H9 (cell line): Measurements from ENCODE around the gene GOLGA6L7. TPM values are rescaled to one million over a fixed set of nuclear protein-coding genes. Genes with fewer than 3 reads are reported as not detected.

Experiments
- DNase-seq: peaks from one replicate; pipeline ENCODE4 v3.0.0-alpha.2; 2017
- H2AFZ ChIP-seq: one replicate; pipeline ENCODE4 v1.6.1; 2013; ENCODE audit warnings: mild to moderate bottlenecking, low read length, control low read depth, moderate library complexity
- H2AK5ac ChIP-seq: 2 replicates; pipeline ENCODE4 v1.6.1; 2013; ENCODE audit warnings: low read length, control low read depth, mixed read lengths; ENCODE audit not compliant: insufficient read length
- H2BK120ac ChIP-seq: one replicate; pipeline ENCODE4 v1.6.1; 2013; ENCODE audit warnings: low read depth, mild to moderate bottlenecking, low read length, control low read depth, inconsistent platforms; ENCODE audit not compliant: poor library complexity, severe bottlenecking
- H2BK12ac ChIP-seq: 2 replicates; pipeline ENCODE4 v1.6.1; 2013; ENCODE audit warnings: low read length, control low read depth, mixed read lengths, low read depth; ENCODE audit not compliant: insufficient read length
- H2BK15ac ChIP-seq: 2 replicates; pipeline ENCODE4 v1.6.1; 2013; ENCODE audit warnings: low read depth, low read length, control low read depth
- H2BK20ac ChIP-seq: one replicate; pipeline ENCODE4 v1.6.1; 2013; ENCODE audit warnings: low read depth, mild to moderate bottlenecking, low read length, control low read depth, inconsistent platforms; ENCODE audit not compliant: poor library complexity, severe bottlenecking
- H2BK5ac ChIP-seq: 2 replicates; pipeline ENCODE4 v1.6.1; 2013; ENCODE audit warnings: low read length, control low read depth, mixed read lengths; ENCODE audit not compliant: insufficient read length
- H3K14ac ChIP-seq: 2 replicates; pipeline ENCODE4 v1.6.1; 2013; ENCODE audit warnings: low read length, control low read depth; ENCODE audit not compliant: insufficient read depth
- H3K18ac ChIP-seq: 2 replicates; pipeline ENCODE4 v1.6.1; 2013; ENCODE audit warnings: low read depth, mild to moderate bottlenecking, mixed read lengths, low read length, control low read depth; ENCODE audit not compliant: insufficient read length
- H3K23ac ChIP-seq: 2 replicates; pipeline ENCODE4 v1.6.1; 2013; ENCODE audit warnings: low read length, control low read depth, mixed read lengths, low read depth; ENCODE audit not compliant: insufficient read length
- H3K23me2 ChIP-seq: 2 replicates; pipeline ENCODE4 v1.6.1; 2013; ENCODE audit warnings: low read depth, mild to moderate bottlenecking, mixed read lengths, low read length, control low read depth; ENCODE audit not compliant: insufficient read length, poor library complexity, severe bottlenecking
- H3K27ac ChIP-seq: 2 replicates; pipeline ENCODE4 v1.5.1; 2013; ENCODE audit warnings: low read length, control low read depth, mixed read lengths, low read depth; ENCODE audit not compliant: insufficient read length
- H3K27me3 ChIP-seq: 2 replicates; pipeline ENCODE4 v1.6.1; 2013; ENCODE audit warnings: low read length, control low read depth, inconsistent platforms; ENCODE audit not compliant: insufficient read depth
- H3K4ac ChIP-seq: 2 replicates; pipeline ENCODE4 v1.6.1; 2013; ENCODE audit warnings: low read depth, mild to moderate bottlenecking, control low read depth, inconsistent platforms, low read length, moderate library complexity
- H3K4me1 ChIP-seq: 2 replicates; pipeline ENCODE4 v1.6.1; 2013; ENCODE audit warnings: low read length, control low read depth, inconsistent platforms; ENCODE audit not compliant: insufficient read depth
- H3K4me2 ChIP-seq: 2 replicates; pipeline ENCODE4 v1.6.1; 2013; ENCODE audit warnings: low read length, control low read depth, mixed read lengths; ENCODE audit not compliant: insufficient read length, insufficient read depth
- H3K56ac ChIP-seq: 2 replicates; pipeline ENCODE4 v1.6.1; 2013; ENCODE audit warnings: low read depth, mild to moderate bottlenecking, mixed read lengths, low read length, control low read depth; ENCODE audit not compliant: insufficient read length
- H3K79me1 ChIP-seq: 2 replicates; pipeline ENCODE4 v1.6.1; 2013; ENCODE audit warnings: low read depth, mild to moderate bottlenecking, moderate library complexity, low read length, control low read depth, inconsistent platforms; ENCODE audit not compliant: insufficient read depth, poor library complexity, severe bottlenecking
- H3K79me2 ChIP-seq: 2 replicates; pipeline ENCODE4 v1.6.1; 2013; ENCODE audit warnings: low read length, control low read depth, inconsistent platforms; ENCODE audit not compliant: insufficient read depth
- H3K9ac ChIP-seq: 2 replicates; pipeline ENCODE4 v1.6.1; 2013; ENCODE audit warnings: low read length, control low read depth, mixed read lengths; ENCODE audit not compliant: insufficient read length; ENCODE audit errors: extremely low read depth
- H3K9me3 ChIP-seq: one replicate; pipeline ENCODE4 v1.6.1; 2013; ENCODE audit warnings: low read depth, low read length, inconsistent platforms; ENCODE audit not compliant: control insufficient read depth
- H3T11ph ChIP-seq: one replicate; pipeline ENCODE4 v1.6.1; 2013; ENCODE audit warnings: mild to moderate bottlenecking, low read length, control low read depth, inconsistent platforms
- H4K20me1 ChIP-seq: one replicate; pipeline ENCODE4 v1.6.1; 2013; ENCODE audit not compliant: control insufficient read depth, insufficient read length, insufficient read depth
- H4K5ac ChIP-seq: 2 replicates; pipeline ENCODE4 v1.6.1; 2013; ENCODE audit warnings: low read depth, mild to moderate bottlenecking, mixed read lengths, low read length, control low read depth; ENCODE audit not compliant: insufficient read length
- H4K8ac ChIP-seq: replicated peaks from 2 replicates; pipeline ENCODE4 v1.6.1; 2013; ENCODE audit warnings: low read length, control low read depth, mixed read lengths, low read depth; ENCODE audit not compliant: insufficient read length
- H4K91ac ChIP-seq: 2 replicates; pipeline ENCODE4 v1.6.1; 2013; ENCODE audit warnings: low read depth, mild to moderate bottlenecking, moderate library complexity, mixed read lengths, low read length, control low read depth; ENCODE audit not compliant: insufficient read length
- H3K27ac Mint-ChIP-seq, 3 experiments: 2 replicates in 2 of 3; 3 replicates in 1 of 3; pipeline ENCODE4 v1.8.0; 2020 to 2021; ENCODE audit warnings: mixed read lengths in 3 of 3, mild to moderate bottlenecking in 1 of 3, moderate library complexity in 1 of 3
- H3K27me3 Mint-ChIP-seq: 2 replicates; pipeline ENCODE4 v1.8.0; 2021; ENCODE audit warnings: low read depth, mild to moderate bottlenecking, moderate library complexity, mixed read lengths
- H3K36me3 Mint-ChIP-seq, 3 experiments: 2 replicates in 2 of 3; 3 replicates in 1 of 3; pipeline ENCODE4 v1.8.0; 2020 to 2021; ENCODE audit warnings: low read depth in 3 of 3, mixed read lengths in 3 of 3; ENCODE audit not compliant: insufficient read depth in 1 of 3
- H3K4me1 Mint-ChIP-seq, 2 experiments: 2 replicates each; pipeline ENCODE4 v1.8.0; 2020; ENCODE audit warnings: mixed read lengths in 2 of 2
- H3K4me3 Mint-ChIP-seq, 2 experiments: 2 replicates in 1 of 2; 3 replicates in 1 of 2; pipeline ENCODE4 v1.8.0; 2020 to 2021; ENCODE audit warnings: mild to moderate bottlenecking in 2 of 2, mixed read lengths in 2 of 2, moderate library complexity in 1 of 2
- H3K9me3 Mint-ChIP-seq, 2 experiments: 2 replicates in 1 of 2; 3 replicates in 1 of 2; pipeline ENCODE4 v1.8.0; 2020; ENCODE audit warnings: mild to moderate bottlenecking in 2 of 2, mixed read lengths in 2 of 2, moderate library complexity in 1 of 2
- CTCF ChIP-seq: fragments of 200-600 bp; sonication (generic); conservative IDR thresholded peaks from 3 replicates; pipeline ENCODE4 v1.8.0; 2021; ENCODE audit warnings: antibody characterized with exemption, mild to moderate bottlenecking
- WGBS: extraction: QIAGEN DNeasy Blood & Tissue Kit; methylation state at CpG from one replicate; pipeline ENCODE4 v1.1.7; 2013; ENCODE audit warnings: missing lambda C conversion rate, low lambda C conversion rate, mixed read lengths; ENCODE audit not compliant: insufficient read length; ENCODE audit errors: extremely low coverage; 5-methylcytosine and 5-hydroxymethylcytosine counted together
- total RNA-seq: library from RNA; stranded (reverse); gene quantifications from 2 replicates; pipeline ENCODE4 v1.2.1, GENCODE V29; 2021

The GOLGA6L7 gene
- total RNA-seq, 1 experiment from 2014 or later: not detected

GRCh38 chr15:28891588-28891987, 43.1 kb upstream of the GOLGA6L7 start:
- Histone ChIP-seq H3K4me2 (no peak overlapping the region), H2BK5ac (no peak overlapping the region), H2AFZ (no peak overlapping the region), H4K5ac (no peak overlapping the region), H3K23ac (no peak overlapping the region), H2BK12ac (no peak overlapping the region), H3K9me3 (no peaks in the 10 kb centered on the region), H4K91ac (no peak overlapping the region), H4K20me1 (no peaks in the 10 kb centered on the region), H3K56ac (no peak overlapping the region), H3K79me1 (no peaks in the 10 kb centered on the region), H3K27ac (no peak overlapping the region), H3K4me1 (no peaks in the 10 kb centered on the region), H3K4ac (no peak overlapping the region), H3K14ac (no peak overlapping the region), H2BK20ac (no peak overlapping the region), H3K27me3 (no peaks in the 10 kb centered on the region; the same call in 1 of the 2 replicates), H2BK120ac (no peak overlapping the region), H3K23me2 (peaks cover 6% of the 10 kb centered on the region), H2BK15ac (no peak overlapping the region), H3T11ph (no peak overlapping the region), H4K8ac (no peak overlapping the region), H3K18ac (no peak overlapping the region), H3K9ac (no peak overlapping the region), H3K79me2 (no peaks in the 10 kb centered on the region; the same call in 1 of the 2 replicates), H2AK5ac (no peak overlapping the region)
- WGBS: no CpG with 5 or more reads among the region's 6 CpGs
- Mint-ChIP-seq H3K27ac (no peak overlapping the region), H3K4me3 (no peak overlapping the region), H3K27me3 (peaks cover 32% of the 10 kb centered on the region), H3K9me3 (peaks cover 6 to 11% of the 10 kb centered on the region in 2 experiments), H3K4me1 (peaks cover 11 to 24% of the 10 kb centered on the region in 2 experiments), H3K36me3 (peaks cover 0 to 9% (median 9%) of the 10 kb centered on the region in 3 experiments; a peak in 3 of 7 replicates)
- no peak for DNase-seq
- TF ChIP-seq CTCF: no peak
